ENCODE data around the gene LAMB4.

GRCh38 chr7:108090791-108091460, 39.2 kb downstream of the LAMB4 start:
- TF ChIP-seq CTCF (conservative IDR thresholded peaks at IDR 0.05 in 1 of 2, IDR thresholded peaks at IDR 0.05 in 1 of 2; ENCODE audit: low read depth in 1 of 2, low read length in 2 of 2) (no peak), EZH2 (IDR thresholded peaks at IDR 0.05; ENCODE audit: low read length, missing control alignments) (no peak)
